CD14-positive monocyte (primary cell): ENCODE measurements around the gene DYRK3. TPM values are rescaled to one million over a fixed set of nuclear protein-coding genes. Genes with fewer than 3 reads are reported as not detected.

Experiments
- DNase-seq, 3 donors: peaks; one replicate each; pipeline ENCODE4 v3.0.0-alpha.2; 2011 to 2022
- H2AFZ ChIP-seq: 2 replicates; pipeline ENCODE4 v1.6.0; 2012; ENCODE audit warnings: mild to moderate bottlenecking, low read depth, low read length, inconsistent platforms; ENCODE audit not compliant: insufficient read depth, poor library complexity, severe bottlenecking
- H3K27ac ChIP-seq, 2 donors: 1 replicate in 1 of 2; 2 replicates in 1 of 2; pipeline ENCODE4 v1.5.1; 2012 to 2013; ENCODE audit warnings: low read length in 2 of 2, control low read depth in 1 of 2, inconsistent platforms in 1 of 2, low read depth in 1 of 2, mild to moderate bottlenecking in 1 of 2
- H3K27me3 ChIP-seq, 2 donors: one replicate each; pipeline versions ENCODE4 v1.6.0 to v1.6.1; 2011 to 2013; ENCODE audit warnings: low read length in 2 of 2; ENCODE audit not compliant: control insufficient read depth in 2 of 2, insufficient read depth in 2 of 2
- H3K36me3 ChIP-seq, 2 donors: replicated peaks in 1 of 2; 1 replicate in 1 of 2; 2 replicates in 1 of 2; pipeline versions ENCODE4 v1.5.1 to v1.6.1; 2012 to 2013; ENCODE audit warnings: low read length in 2 of 2, control low read depth in 1 of 2, inconsistent platforms in 1 of 2, mild to moderate bottlenecking in 1 of 2; ENCODE audit not compliant: insufficient read depth in 2 of 2, control insufficient read depth in 1 of 2
- H3K4me1 ChIP-seq, 2 donors: 1 replicate in 1 of 2; 2 replicates in 1 of 2; pipeline versions ENCODE4 v1.5.1 to v1.6.1; 2012 to 2013; ENCODE audit warnings: low read length in 2 of 2, control low read depth in 1 of 2, inconsistent platforms in 1 of 2, mild to moderate bottlenecking in 1 of 2, moderate library complexity in 1 of 2; ENCODE audit not compliant: insufficient read depth in 2 of 2, control insufficient read depth in 1 of 2
- H3K4me2 ChIP-seq: replicated peaks from 2 replicates; pipeline ENCODE3; 2012; ENCODE audit warnings: low read length, moderate library complexity, mild to moderate bottlenecking; ENCODE audit not compliant: poor library complexity, severe bottlenecking; ENCODE audit errors: extremely low read depth
- H3K4me3 ChIP-seq, 3 experiments: fragments of 200-600 bp in 1 of 3; sonication (generic) in 1 of 3; replicated peaks in 1 of 3; 1 replicate in 2 of 3; 2 replicates in 1 of 3; pipeline ENCODE4 v1.5.1; 2011 to 2013; ENCODE audit warnings: low read length in 3 of 3, mild to moderate bottlenecking in 3 of 3, control low read depth in 2 of 3, low read depth in 2 of 3, inconsistent platforms in 1 of 3, moderate library complexity in 1 of 3
- H3K79me2 ChIP-seq: 2 replicates; pipeline ENCODE4 v1.6.0; 2012; ENCODE audit warnings: mild to moderate bottlenecking, control low read depth, inconsistent platforms, low read length, moderate library complexity; ENCODE audit not compliant: insufficient read depth
- H3K9ac ChIP-seq: 2 replicates; pipeline ENCODE4 v1.6.0; 2017; ENCODE audit warnings: low read length, mild to moderate bottlenecking; ENCODE audit not compliant: insufficient read depth, poor library complexity, severe bottlenecking
- H3K9me3 ChIP-seq, 2 donors: replicated peaks in 1 of 2; 1 replicate in 1 of 2; 2 replicates in 1 of 2; pipeline versions ENCODE4 v1.5.1 to v1.6.1; 2012 to 2013; ENCODE audit warnings: low read length in 2 of 2, control low read depth in 1 of 2; ENCODE audit not compliant: control insufficient read depth in 1 of 2, insufficient read depth in 1 of 2
- H4K20me1 ChIP-seq: 2 replicates; pipeline ENCODE4 v1.6.0; 2012; ENCODE audit warnings: mild to moderate bottlenecking, low read length, control low read depth, moderate library complexity; ENCODE audit not compliant: insufficient read depth
- H3K27ac Mint-ChIP-seq, 7 donors: one replicate each; pipeline ENCODE4 v1.8.0; 2020; ENCODE audit warnings: mild to moderate bottlenecking in 7 of 7, mixed read lengths in 7 of 7, moderate library complexity in 6 of 7, inconsistent platforms in 2 of 7
- H3K27me3 Mint-ChIP-seq, 3 donors: one replicate each; pipeline ENCODE4 v1.8.0; 2021 to 2022; ENCODE audit warnings: low read depth in 3 of 3, mild to moderate bottlenecking in 3 of 3, mixed read lengths in 3 of 3, moderate library complexity in 3 of 3, inconsistent platforms in 1 of 3
- H3K36me3 Mint-ChIP-seq, 2 donors: one replicate each; pipeline ENCODE4 v1.8.0; 2020; ENCODE audit warnings: mixed read lengths in 2 of 2, inconsistent platforms in 1 of 2, mild to moderate bottlenecking in 1 of 2
- H3K4me1 Mint-ChIP-seq: one replicate; pipeline ENCODE4 v1.8.0; 2020; ENCODE audit warnings: mild to moderate bottlenecking, mixed read lengths
- H3K4me3 Mint-ChIP-seq, 2 donors: one replicate each; pipeline ENCODE4 v1.8.0; 2020; ENCODE audit warnings: mild to moderate bottlenecking in 2 of 2, mixed read lengths in 2 of 2, moderate library complexity in 1 of 2
- H3K9me3 Mint-ChIP-seq, 7 donors: one replicate each; pipeline ENCODE4 v1.8.0; 2020 to 2022; ENCODE audit warnings: mixed read lengths in 7 of 7, mild to moderate bottlenecking in 6 of 7, moderate library complexity in 6 of 7, inconsistent platforms in 2 of 7
- WGBS: methylation state at CpG from one replicate; pipeline ENCODE4 v1.1.5; 2013; ENCODE audit warnings: missing lambda C conversion rate; ENCODE audit not compliant: insufficient coverage; 5-methylcytosine and 5-hydroxymethylcytosine counted together
- intact Hi-C, 2 donors: fragments of 100-400 bp; cut with micrococcal nuclease; formaldehyde crosslinking; loops; one replicate each; pipeline versions ENCODE4 v1.15.0 to v1.15.1; 2023
- polyA plus RNA-seq, 3 donors: library from polyadenylated mRNA; depleted of rRNA in 1 of 3; unstranded in 2 of 3; stranded (reverse) in 1 of 3; fragments of 300-500 nt in 2 of 3; fragments of >200 nt in 1 of 3; fragmentation: Illumina TruSeq in 2 of 3; gene quantifications; 1 replicate in 2 of 3; 2 replicates in 1 of 3; pipeline ENCODE4 v1.2.3, GENCODE V29; 2012 to 2021
- TF ChIP-seq, protein P1 (sequence below): fragments of 200-600 bp; IDR thresholded peaks from one replicate; pipeline ENCODE4 v1.8.0; 2022; ENCODE audit warnings: antibody characterized with exemption, mild to moderate bottlenecking

DYRK3 gene
- polyA plus RNA-seq, 3 donors = 0.13 TPM; not detected in 2

DNA sequence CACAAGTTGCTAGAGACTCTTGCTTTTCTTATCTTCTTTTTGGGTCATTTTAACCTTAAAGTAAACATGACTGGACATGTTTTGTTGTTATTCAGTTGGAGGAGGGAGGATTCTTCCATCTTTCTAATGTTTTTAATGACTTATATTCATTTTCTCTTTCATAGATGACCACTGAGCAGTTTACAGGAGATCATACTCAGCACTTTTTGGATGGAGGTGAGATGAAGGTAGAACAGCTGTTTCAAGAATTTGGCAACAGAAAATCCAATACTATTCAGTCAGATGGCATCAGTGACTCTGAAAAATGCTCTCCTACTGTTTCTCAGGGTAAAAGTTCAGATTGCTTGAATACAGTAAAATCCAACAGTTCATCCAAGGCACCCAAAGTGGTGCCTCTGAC, 11.9 kb downstream of the DYRK3 start:
- H2AFZ ChIP-seq = no peak overlapping the region
- no peak overlapping the region for H3K4me2 ChIP-seq
- no peaks in the 10 kb centered on the region for H3K9me3 ChIP-seq
- no peak overlapping the region for H3K27ac ChIP-seq
- H3K27me3 Mint-ChIP-seq = peaks cover 0 to 5% (median 0%) of the 10 kb centered on the region in 3 donors
- H3K36me3 ChIP-seq = no peaks in the 10 kb centered on the region
- H3K4me1 ChIP-seq = peaks cover 15 to 18% of the 10 kb centered on the region in 2 donors
- no peak overlapping the region for H3K4me3 ChIP-seq
- H4K20me1 ChIP-seq = no peaks in the 10 kb centered on the region
- no peak for DNase-seq
- no peak overlapping the region for H3K9ac ChIP-seq
- no peaks in the 10 kb centered on the region for H3K79me2 ChIP-seq
- peaks cover 13% of the 10 kb centered on the region for H3K4me1 Mint-ChIP-seq
- H3K27ac Mint-ChIP-seq = no peak overlapping the region
- no peaks in the 10 kb centered on the region for H3K36me3 Mint-ChIP-seq
- no peaks in the 10 kb centered on the region for H3K9me3 Mint-ChIP-seq
- intact Hi-C loops = no loop called here
- H3K27me3 ChIP-seq = no peaks in the 10 kb centered on the region
- TF ChIP-seq, protein P1, sequence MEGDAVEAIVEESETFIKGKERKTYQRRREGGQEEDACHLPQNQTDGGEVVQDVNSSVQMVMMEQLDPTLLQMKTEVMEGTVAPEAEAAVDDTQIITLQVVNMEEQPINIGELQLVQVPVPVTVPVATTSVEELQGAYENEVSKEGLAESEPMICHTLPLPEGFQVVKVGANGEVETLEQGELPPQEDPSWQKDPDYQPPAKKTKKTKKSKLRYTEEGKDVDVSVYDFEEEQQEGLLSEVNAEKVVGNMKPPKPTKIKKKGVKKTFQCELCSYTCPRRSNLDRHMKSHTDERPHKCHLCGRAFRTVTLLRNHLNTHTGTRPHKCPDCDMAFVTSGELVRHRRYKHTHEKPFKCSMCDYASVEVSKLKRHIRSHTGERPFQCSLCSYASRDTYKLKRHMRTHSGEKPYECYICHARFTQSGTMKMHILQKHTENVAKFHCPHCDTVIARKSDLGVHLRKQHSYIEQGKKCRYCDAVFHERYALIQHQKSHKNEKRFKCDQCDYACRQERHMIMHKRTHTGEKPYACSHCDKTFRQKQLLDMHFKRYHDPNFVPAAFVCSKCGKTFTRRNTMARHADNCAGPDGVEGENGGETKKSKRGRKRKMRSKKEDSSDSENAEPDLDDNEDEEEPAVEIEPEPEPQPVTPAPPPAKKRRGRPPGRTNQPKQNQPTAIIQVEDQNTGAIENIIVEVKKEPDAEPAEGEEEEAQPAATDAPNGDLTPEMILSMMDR = no peak
- no peak overlapping the region for H3K4me3 Mint-ChIP-seq

DNA sequence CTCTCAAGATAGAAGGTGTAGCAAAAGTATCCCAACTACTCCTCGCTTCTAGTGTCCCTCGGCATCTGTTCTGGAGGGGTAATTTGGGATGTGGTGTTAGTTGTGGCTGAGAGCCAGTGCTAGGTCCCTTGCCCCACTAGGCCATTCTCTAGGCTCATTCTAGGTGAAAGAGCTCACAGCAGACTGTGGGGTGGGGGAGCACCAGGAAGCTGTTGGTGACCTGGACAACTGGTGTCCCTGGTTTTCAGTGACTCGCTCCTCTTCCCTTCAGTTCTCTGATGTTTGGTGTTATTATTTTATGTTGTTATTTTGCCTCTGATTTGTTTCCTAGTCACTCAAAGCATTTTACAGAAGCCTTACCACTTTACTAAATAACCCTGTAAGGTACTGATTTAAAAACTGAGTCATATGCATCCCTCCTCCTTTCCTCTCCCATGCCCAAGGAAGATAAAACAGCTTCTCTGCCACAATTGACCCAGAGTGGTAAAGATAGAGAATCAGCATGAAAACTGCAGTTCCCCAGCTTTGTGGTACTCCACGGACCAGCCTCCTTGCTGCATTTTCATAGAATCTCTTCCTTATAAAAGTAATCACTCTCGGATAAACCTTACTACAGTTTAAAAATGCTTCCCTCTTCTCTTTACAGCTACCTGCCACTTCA, 14.1 kb downstream of the DYRK3 start:
- Histone ChIP-seq H3K27ac (no peak overlapping the region), H3K9me3 (no peaks in the 10 kb centered on the region), H3K36me3 (no peaks in the 10 kb centered on the region), H3K79me2 (no peaks in the 10 kb centered on the region), H3K4me1 (peaks cover 3 to 10% of the 10 kb centered on the region in 2 donors), H3K4me2 (no peak overlapping the region), H3K27me3 (no peaks in the 10 kb centered on the region), H3K9ac (no peak overlapping the region), H3K4me3 (no peak overlapping the region), H2AFZ (no peak overlapping the region), H4K20me1 (no peaks in the 10 kb centered on the region)
- Mint-ChIP-seq H3K27me3 (peaks cover 0 to 4% (median 0%) of the 10 kb centered on the region in 3 donors), H3K36me3 (no peaks in the 10 kb centered on the region), H3K4me1 (peaks cover 9% of the 10 kb centered on the region), H3K4me3 (no peak overlapping the region), H3K27ac (no peak overlapping the region), H3K9me3 (no peaks in the 10 kb centered on the region)
- no peak for DNase-seq
- WGBS = 78% methylated on average over 2 of the region's 5 CpGs
- TF ChIP-seq, protein P1 = no peak
- intact Hi-C loops = no loop called here
